HepG2 (cell line): Measurements from ENCODE around the gene AGER. TPM values are rescaled to one million over a fixed set of nuclear protein-coding genes. Genes with fewer than 3 reads are reported as not detected.

Experiments used
- AKAP8 ChIP-seq: sonication (generic); formaldehyde crosslinking; IDR thresholded peaks from 2 replicates; pipeline ENCODE4 v1.5.1; 2020; ENCODE audit warnings: mild to moderate bottlenecking, missing genetic modification reagents
- ATF5 ChIP-seq: sonication (generic); formaldehyde crosslinking; IDR thresholded peaks from 2 replicates; pipeline ENCODE4 v1.4.0; 2020; ENCODE audit warnings: mild to moderate bottlenecking, low read depth, missing genetic modification reagents
- ATF6 ChIP-seq: sonication (generic); formaldehyde crosslinking; conservative IDR thresholded peaks from 2 replicates; pipeline ENCODE4 v1.4.0; 2020; ENCODE audit warnings: missing genetic modification reagents
- DPF2 ChIP-seq: sonication (generic); formaldehyde crosslinking; IDR thresholded peaks from 2 replicates; pipeline ENCODE4 v1.4.0; 2020; ENCODE audit warnings: mild to moderate bottlenecking, low read depth, missing genetic modification reagents, borderline replicate concordance
- JUN ChIP-seq: sonication (generic); formaldehyde crosslinking; IDR thresholded peaks from 2 replicates; pipeline ENCODE4 v1.4.0; 2020; ENCODE audit warnings: mild to moderate bottlenecking, missing genetic modification reagents
- MAZ ChIP-seq, 2 experiments: sonication (generic) in 1 of 2; formaldehyde crosslinking in 1 of 2; IDR thresholded peaks; 2 replicates each; pipeline versions ENCODE4 v1.5.0 to v1.6.1; 2012 to 2020; ENCODE audit warnings: low read depth in 2 of 2, mild to moderate bottlenecking in 2 of 2, borderline replicate concordance in 1 of 2, improper control_type of control experiment in 1 of 2, low read length in 1 of 2, missing genetic modification reagents in 1 of 2, moderate library complexity in 1 of 2
- MXI1 ChIP-seq: IDR thresholded peaks from 3 replicates; pipeline ENCODE4 v1.6.1; 2012; ENCODE audit warnings: low read depth, low read length, inconsistent platforms, borderline replicate concordance
- SKIL ChIP-seq: sonication (generic); formaldehyde crosslinking; IDR thresholded peaks from 2 replicates; pipeline ENCODE4 v1.8.0; 2022; ENCODE audit warnings: missing genetic modification reagents, mild to moderate bottlenecking, moderate library complexity, borderline replicate concordance
- SP2 ChIP-seq: sonication (generic); formaldehyde crosslinking; IDR thresholded peaks from 2 replicates; pipeline ENCODE4 v1.5.1; 2020; ENCODE audit warnings: mild to moderate bottlenecking, missing genetic modification reagents
- SP5 ChIP-seq: IDR thresholded peaks from 2 replicates; pipeline ENCODE4 v1.6.1; 2016; ENCODE audit warnings: low read depth, borderline replicate concordance
- ZBTB43 ChIP-seq: sonication (generic); formaldehyde crosslinking; conservative IDR thresholded peaks from 2 replicates; pipeline ENCODE4 v1.4.0; 2020; ENCODE audit warnings: missing genetic modification reagents
- ZNF205 ChIP-seq: IDR thresholded peaks from 2 replicates; pipeline ENCODE4 v1.6.1; 2018; ENCODE audit warnings: missing biosample characterization, missing genetic modification reagents
- ZNF275 ChIP-seq: sonication (generic); formaldehyde crosslinking; IDR thresholded peaks from 2 replicates; pipeline ENCODE4 v1.8.0; 2022; ENCODE audit warnings: missing genetic modification reagents, mild to moderate bottlenecking, inconsistent platforms, borderline replicate concordance
- ZNF33A ChIP-seq: sonication (generic); formaldehyde crosslinking; IDR thresholded peaks from 2 replicates; pipeline ENCODE4 v1.5.1; 2020; ENCODE audit warnings: missing genetic modification reagents, mild to moderate bottlenecking, moderate library complexity, borderline replicate concordance
- ZNF670 ChIP-seq: sonication (generic); formaldehyde crosslinking; IDR thresholded peaks from 2 replicates; pipeline ENCODE4 v1.8.0; 2022; ENCODE audit warnings: mild to moderate bottlenecking, missing genetic modification reagents, borderline replicate concordance
- ZNF782 ChIP-seq: sonication (generic); formaldehyde crosslinking; IDR thresholded peaks from 2 replicates; pipeline ENCODE4 v1.4.0; 2020; ENCODE audit warnings: missing genetic modification reagents, mild to moderate bottlenecking, borderline replicate concordance
- ZNF816 ChIP-seq: sonication (generic); formaldehyde crosslinking; IDR thresholded peaks from 2 replicates; pipeline ENCODE4 v1.8.0; 2022; ENCODE audit warnings: missing genetic modification reagents, mild to moderate bottlenecking, borderline replicate concordance
- ZSCAN12 ChIP-seq: sonication (generic); formaldehyde crosslinking; IDR thresholded peaks from 2 replicates; pipeline ENCODE4 v1.9.0; 2021; ENCODE audit warnings: mild to moderate bottlenecking, missing genetic modification reagents
- ZSCAN20 ChIP-seq: sonication (generic); formaldehyde crosslinking; IDR thresholded peaks from 2 replicates; pipeline ENCODE4 v1.4.0; 2020; ENCODE audit warnings: missing genetic modification reagents, mild to moderate bottlenecking, borderline replicate concordance
- polyA plus RNA-seq, 8 experiments: library from polyadenylated mRNA; depleted of rRNA in 3 of 8; stranded (reverse) in 7 of 8; unstranded in 1 of 8; fragments of >200 nt; fragmentation: Illumina TruSeq in 4 of 8; extraction: Trizol in 4 of 8; gene quantifications; 2 replicates each; pipeline versions ENCODE4 v1.2.1 to v1.2.3, GENCODE V29; 2011 to 2016; ENCODE audit warnings: low read depth in 4 of 8, missing spikeins in 1 of 8, mixed read lengths in 1 of 8; ENCODE audit not compliant: insufficient read depth in 1 of 8
- total RNA-seq, 5 experiments: library from RNA; depleted of rRNA; stranded (reverse); fragments of >200 nt; fragmentation: Illumina TruSeq; extraction: Trizol; gene quantifications; 2 replicates each; pipeline ENCODE4 v1.2.3, GENCODE V29; 2016; ENCODE audit warnings: low read depth in 1 of 5

Gene AGER
- total and polyA plus RNA-seq, 2 of the 13 experiments (the other 11 are each of a cell fraction or from before 2014, with no cell fraction given): 1.9 to 5.1 TPM

- TF ChIP-seq SKIL (CRISPR knock-in tag) (peak; percentile 18; the same call in 1 of the 2 replicates), ZNF33A (no peak), ZSCAN20 (CRISPR knock-in tag) (peak; percentile 88), ATF5 (CRISPR knock-in tag) (peak; percentile 48; the same call in 1 of the 2 replicates), JUN (CRISPR knock-in tag) (no peak; the same call in none of the 2 replicates), ZNF205 (CRISPR knock-in tag) (peak; percentile 41; the same call in 1 of the 2 replicates), MAZ (IDR thresholded peaks at IDR 0.05; ENCODE audit: borderline replicate concordance, low read depth, low read length) (no peak; the same call in none of the 2 replicates), MAZ (CRISPR knock-in tag; IDR thresholded peaks at IDR 0.05; ENCODE audit: low read depth) (0 out of 2 replicates have a peak, but pooled peaks have one; percentile 80), DPF2 (CRISPR knock-in tag) (no peak; the same call in 1 of the 2 replicates), MXI1 (peak; percentile 57; the same call in 2 of the 3 replicates), ZNF670 (CRISPR knock-in tag) (no peak; the same call in 1 of the 2 replicates), ZBTB43 (CRISPR knock-in tag) (no peak; the same call in 1 of the 2 replicates), ZNF275 (peak; percentile 68; the same call in 1 of the 2 replicates), ZNF782 (CRISPR knock-in tag) (no peak), SP2 (CRISPR knock-in tag) (no peak), ZNF816 (CRISPR knock-in tag) (no peak; the same call in 1 of the 2 replicates), AKAP8 (CRISPR knock-in tag) (no peak; the same call in 1 of the 2 replicates), SP5 (CRISPR knock-in tag) (no peak), ZSCAN12 (CRISPR knock-in tag) (0 out of 2 replicates have a peak, but pooled peaks have one; percentile 81), ATF6 (CRISPR knock-in tag) (no peak)
Measured at GRCh38 chr6:32195902-32196681, 12.0 kb upstream of the AGER start (continued).
